ENCODE data around the gene AZI2.
A peak's percentile ranks its signal among the peaks of the same experiment; 100 is the strongest.

Gene AZI2

DNA sequence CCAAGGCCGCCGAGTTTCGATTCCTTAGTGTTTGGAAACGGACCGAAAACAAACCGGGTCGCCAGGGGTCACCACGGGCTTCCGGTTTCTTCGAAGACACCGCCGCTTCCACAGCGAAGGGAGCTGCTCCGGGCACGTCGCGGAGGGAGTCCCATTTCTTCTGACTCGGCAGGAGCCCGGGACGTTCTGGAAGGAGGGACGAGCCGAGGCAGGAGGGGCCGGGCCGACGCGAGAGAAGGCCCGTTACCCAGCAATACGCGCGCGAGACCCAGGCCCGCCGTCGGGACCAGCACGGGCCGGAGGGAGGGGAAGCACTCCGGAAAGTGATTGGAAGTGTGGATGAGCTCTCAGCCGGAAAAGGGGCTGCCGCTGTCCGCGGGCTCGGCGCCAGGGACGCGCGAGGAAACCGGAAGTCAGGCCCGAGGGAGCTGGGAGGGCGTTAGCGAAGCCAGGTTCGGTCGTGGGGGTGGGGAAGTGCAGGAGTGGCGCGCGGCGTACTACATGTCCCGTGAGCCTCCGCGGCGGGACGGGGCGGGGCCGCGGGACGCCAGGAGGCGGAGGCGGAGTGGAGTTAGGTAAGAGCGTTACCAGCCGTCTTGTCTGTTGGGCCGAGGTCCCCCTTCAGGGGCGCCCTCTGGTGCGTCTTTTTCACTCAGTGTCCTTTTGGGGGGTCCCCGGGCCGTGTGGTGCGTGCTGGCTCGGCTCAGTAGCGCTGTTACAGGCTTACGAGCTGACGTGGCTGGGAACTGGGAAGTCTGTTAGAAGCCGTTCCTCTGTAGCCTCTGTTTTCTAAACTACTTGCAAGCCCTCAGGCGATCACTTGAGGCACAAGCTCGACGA, at the start of gene AZI2, which contains the start of gene ZCWPW2:
TSS of gene AZI2 (minus strand) at position 196 of the 840 bp plus-strand sequence. CDS start 8,207 bp downstream, outside the sequence.
TSS of gene ZCWPW2 (plus strand) at position 93 of the 840 bp plus-strand sequence. CDS start 64,348 bp downstream, outside the sequence.
- peak; percentile 89 for DNase-seq (ENCODE audit: low read depth)

DNA sequence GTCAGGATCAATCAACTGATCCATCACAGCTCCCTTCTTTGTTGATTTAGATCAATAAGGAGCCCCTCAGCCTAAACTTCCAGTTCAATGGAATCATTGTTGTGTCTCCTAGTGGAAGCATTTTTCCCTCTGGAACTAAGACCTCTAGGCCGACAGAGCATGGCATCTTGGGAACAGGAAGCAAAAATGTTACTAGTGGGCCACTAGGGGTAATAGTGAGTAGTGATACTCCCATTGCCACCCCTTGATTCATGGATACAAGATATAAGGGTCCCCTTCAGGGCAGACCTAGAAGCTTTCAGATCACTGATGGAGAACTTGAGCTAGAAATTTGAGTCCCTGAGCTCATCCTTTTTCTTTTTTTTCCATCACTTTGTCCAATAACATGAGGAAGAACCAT, 40.4 kb upstream of the AZI2 start:
- no peak for DNase-seq (ENCODE audit: low read depth)

- DNase-seq (ENCODE audit: low read depth) = no peak
Measured at GRCh38 chr3:28386049-28386448, 37.4 kb upstream of the AZI2 start.

- no peak for DNase-seq (ENCODE audit: low read depth)
Measured at GRCh38 chr3:28376424-28376823, 27.8 kb upstream of the AZI2 start.

GRCh38 chr3:28349469-28350000, 911 bp upstream of the AZI2 start:
- DNase-seq (ENCODE audit: low read depth) = no peak

- no peak for DNase-seq (ENCODE audit: low read depth)
Measured at GRCh38 chr3:28348265-28348628, 377 bp downstream of the AZI2 start.

- DNase-seq (ENCODE audit: low read depth) = no peak
Measured at GRCh38 chr3:28347374-28348264, 1.0 kb downstream of the AZI2 start.

GRCh38 chr3:28345690-28346089, 2.9 kb downstream of the AZI2 start:
- DNase-seq (ENCODE audit: low read depth) = no peak

DNA sequence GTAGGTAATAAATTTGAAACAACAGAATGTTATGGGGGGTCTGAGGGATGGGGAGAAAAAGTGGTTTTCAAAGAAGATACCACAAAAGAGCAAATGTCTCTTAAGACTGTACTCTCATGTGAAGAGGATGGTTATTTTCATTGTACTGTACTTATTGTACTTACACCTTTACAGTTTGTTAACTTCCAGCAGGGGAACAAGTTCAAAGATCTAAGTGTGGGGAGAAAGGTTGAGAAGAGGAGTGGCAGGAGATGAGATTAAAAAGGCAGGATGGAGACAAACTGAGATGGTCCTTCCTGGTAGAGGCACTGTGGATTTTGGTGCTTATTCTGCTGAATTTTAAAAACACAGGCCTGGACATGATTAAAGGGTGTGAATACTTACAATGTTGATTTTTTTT, 5.5 kb downstream of the AZI2 start:
- DNase-seq (ENCODE audit: low read depth) = no peak

- DNase-seq (ENCODE audit: low read depth) = no peak
Measured at GRCh38 chr3:28337230-28337629, 11.4 kb downstream of the AZI2 start.

DNA sequence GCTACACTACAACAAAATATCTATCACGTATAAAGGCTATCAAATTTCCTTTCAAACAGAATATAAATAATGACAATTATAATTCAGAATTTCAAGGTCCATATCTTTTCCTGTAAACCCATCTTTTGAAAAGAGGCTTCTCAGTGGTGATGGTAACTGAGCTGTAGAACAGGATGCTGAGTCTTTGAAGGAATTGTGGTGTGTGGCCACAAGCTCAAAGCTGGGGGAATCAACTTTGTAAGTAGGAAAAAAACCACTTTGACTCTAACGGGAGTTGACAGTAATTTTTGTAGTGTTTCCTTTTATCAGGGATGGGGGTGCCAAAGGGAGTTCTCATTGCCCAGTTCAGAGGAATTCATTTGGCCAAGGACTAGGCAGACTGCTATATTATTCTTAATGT, 13.4 kb downstream of the AZI2 start:
- DNase-seq (ENCODE audit: low read depth) = no peak

GRCh38 chr3:28334552-28334951, 14.1 kb downstream of the AZI2 start:
- no peak for DNase-seq (ENCODE audit: low read depth)

DNA sequence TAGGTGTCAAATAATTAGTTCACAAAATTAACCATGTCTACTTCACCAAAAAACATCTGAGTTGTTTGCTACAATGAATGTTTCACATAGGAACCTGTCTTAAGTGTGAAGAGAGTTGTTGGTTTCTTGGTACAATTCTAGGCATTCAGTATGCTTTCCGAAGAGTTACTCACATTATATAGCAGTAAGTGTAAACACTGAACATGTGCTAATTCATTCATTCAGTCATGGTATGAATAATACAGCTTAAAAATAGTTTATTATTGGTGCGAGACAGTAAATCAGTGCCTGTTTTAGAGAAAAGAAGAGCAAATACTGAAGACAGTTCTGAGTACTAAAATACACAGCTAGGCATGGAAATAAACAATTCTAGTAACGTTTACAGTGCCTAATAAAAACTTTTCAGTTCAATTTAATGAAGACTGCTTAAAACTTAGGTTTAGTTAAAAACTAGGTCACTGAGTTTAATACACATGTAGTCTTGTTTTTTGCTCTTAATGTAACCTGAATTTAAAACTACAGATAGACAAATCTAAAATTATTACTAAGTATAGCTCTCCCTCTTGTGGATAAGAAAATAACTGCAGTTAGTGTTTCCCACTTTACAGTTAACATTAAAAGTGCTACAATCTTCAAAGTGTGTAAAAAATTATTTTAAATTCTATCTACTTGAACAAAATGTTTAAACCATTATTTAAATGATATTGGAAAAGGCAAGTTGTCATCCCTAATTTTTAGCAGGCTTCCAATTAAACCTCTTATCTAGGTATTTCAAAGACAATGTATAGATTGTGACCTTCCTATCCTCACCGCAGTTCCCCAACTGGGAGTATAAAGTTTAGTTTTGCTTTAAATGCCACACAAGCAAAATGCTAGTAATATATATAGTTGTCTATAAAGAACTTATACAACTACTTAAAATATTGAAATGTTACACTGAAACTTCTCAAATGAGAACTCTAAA, 20.2 kb downstream of the AZI2 start:
- no peak for DNase-seq (ENCODE audit: low read depth)

GRCh38 chr3:28326458-28326926, 22.1 kb downstream of the AZI2 start:
- DNase-seq (ENCODE audit: low read depth) = no peak

GRCh38 chr3:28322464-28322863, 26.2 kb downstream of the AZI2 start:
- no peak for DNase-seq (ENCODE audit: low read depth)

DNA sequence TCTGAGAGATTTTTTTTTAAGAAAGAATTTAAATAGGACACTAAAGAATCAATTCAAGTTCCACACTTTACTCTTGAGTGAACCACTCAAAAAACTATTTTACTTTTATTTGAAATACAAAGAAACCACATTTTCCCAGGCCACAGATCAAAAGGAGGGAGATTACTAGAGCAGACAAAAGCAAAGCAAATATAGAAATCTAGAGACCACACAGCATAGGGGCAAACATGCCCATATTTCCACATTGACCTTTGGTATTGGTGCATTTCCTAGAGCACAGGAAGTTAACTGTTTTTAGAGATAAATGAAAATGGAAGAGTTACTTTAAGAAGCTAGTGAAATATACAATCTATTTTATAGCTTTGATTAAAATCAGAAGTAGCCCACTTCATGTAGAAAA, 27.6 kb downstream of the AZI2 start:
- no peak for DNase-seq (ENCODE audit: low read depth)

- peak; percentile 13 for DNase-seq (ENCODE audit: low read depth)
Measured at GRCh38 chr3:28317438-28318022, 31.1 kb downstream of the AZI2 start.

DNA sequence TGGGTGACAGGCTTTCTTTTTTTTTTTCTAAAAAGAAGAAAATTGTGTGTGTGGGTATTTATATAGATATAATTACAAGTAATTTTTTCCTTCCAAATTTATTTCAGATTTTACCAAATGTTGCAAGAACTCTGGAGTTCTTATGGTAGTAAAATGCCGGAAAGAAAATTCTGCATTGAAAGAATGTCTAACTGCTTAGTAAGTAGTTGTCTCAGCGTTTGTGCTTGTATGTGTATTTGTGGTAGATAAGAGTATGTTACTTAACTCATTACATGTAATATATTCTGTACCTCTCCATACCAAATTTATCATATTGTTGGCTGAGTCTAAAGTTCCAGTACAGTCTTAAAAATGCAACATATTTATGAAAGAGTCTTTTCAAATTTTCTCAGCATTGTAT, 32.4 kb downstream of the AZI2 start:
- no peak for DNase-seq (ENCODE audit: low read depth)

DNA sequence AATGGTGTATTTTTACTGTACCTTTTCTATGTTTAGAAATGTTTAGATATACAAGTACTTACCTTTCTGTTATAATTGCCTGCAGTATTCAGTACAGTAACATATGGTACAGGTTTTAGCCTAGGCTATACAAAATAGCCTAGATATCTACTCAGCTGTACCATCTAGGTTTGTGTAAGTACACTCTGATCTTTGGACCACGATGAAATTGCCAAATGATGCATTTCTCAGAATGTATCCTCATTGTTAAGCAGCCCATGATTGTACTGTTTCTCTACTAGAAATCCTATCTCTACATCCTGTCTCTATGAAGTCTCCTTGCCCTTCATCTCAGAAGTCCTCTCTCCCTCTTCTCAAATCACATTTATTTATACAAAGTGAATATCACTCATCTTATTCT, 32.9 kb downstream of the AZI2 start:
- no peak for DNase-seq (ENCODE audit: low read depth)

- no peak for DNase-seq (ENCODE audit: low read depth)
Measured at GRCh38 chr3:28308196-28308595, 40.4 kb downstream of the AZI2 start.

DNA sequence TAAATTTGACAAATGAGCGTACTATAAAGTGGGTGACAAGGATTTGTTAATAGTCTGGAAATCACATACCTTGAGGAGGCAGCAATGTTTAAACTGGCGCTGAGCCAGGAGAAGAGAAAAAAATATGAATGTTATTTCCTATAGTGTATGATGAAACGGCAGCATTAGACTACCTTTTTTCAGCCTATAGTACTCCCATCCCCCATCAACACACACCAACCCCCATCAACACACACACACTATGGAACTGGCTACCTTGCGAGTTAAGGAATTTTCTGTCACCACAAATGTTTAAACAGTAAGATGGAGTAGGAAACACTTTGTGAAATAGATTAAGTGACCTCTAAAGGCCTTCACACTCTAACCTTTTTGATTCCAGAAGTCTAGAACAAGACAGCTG, 46.9 kb downstream of the AZI2 start:
- no peak for DNase-seq (ENCODE audit: low read depth)
